ENCODE results near the gene KANSL1.

The KANSL1 gene

GRCh38 chr17:46002311-46002972, 190.8 kb downstream of the KANSL1 start:
- TF ChIP-seq POLR2AphosphoS5 (IDR thresholded peaks at IDR 0.05; ENCODE audit: low read depth, low read length) = no peak
- no peak for TF ChIP-seq SIN3A (IDR thresholded peaks at IDR 0.05; ENCODE audit: borderline replicate concordance, insufficient read depth, low read length)
- TF ChIP-seq REST (IDR thresholded peaks at IDR 0.05; ENCODE audit: insufficient read depth in 1 of 2, low read depth in 2 of 2, low read length in 2 of 2) = no peak
- no peak for TF ChIP-seq TAF1 (IDR thresholded peaks at IDR 0.05; ENCODE audit: borderline replicate concordance, insufficient read depth, low read length)
- TF ChIP-seq FOXP2 (optimal IDR thresholded peaks at IDR 0.05; ENCODE audit: borderline replicate concordance, extremely low read depth, extremely low read length, insufficient read depth) = no peak

GRCh38 chr17:46001390-46002310, 191.6 kb downstream of the KANSL1 start:
- no peak for TF ChIP-seq SIN3A (IDR thresholded peaks at IDR 0.05; ENCODE audit: borderline replicate concordance, insufficient read depth, low read length)

- TF ChIP-seq REST (IDR thresholded peaks at IDR 0.05; ENCODE audit: insufficient read depth in 1 of 2, low read depth in 2 of 2, low read length in 2 of 2) = no peak
Observed at GRCh38 chr17:46000757-46001156, 192.5 kb downstream of the KANSL1 start.

- TF ChIP-seq REST (IDR thresholded peaks at IDR 0.05; ENCODE audit: insufficient read depth in 1 of 2, low read depth in 2 of 2, low read length in 2 of 2) = no peak
- no peak for TF ChIP-seq POLR2AphosphoS5 (IDR thresholded peaks at IDR 0.05; ENCODE audit: low read depth, low read length)
- no peak for TF ChIP-seq TAF1 (IDR thresholded peaks at IDR 0.05; ENCODE audit: borderline replicate concordance, insufficient read depth, low read length)
- TF ChIP-seq FOXP2 (optimal IDR thresholded peaks at IDR 0.05; ENCODE audit: borderline replicate concordance, extremely low read depth, extremely low read length, insufficient read depth) = no peak
- TF ChIP-seq SIN3A (IDR thresholded peaks at IDR 0.05; ENCODE audit: borderline replicate concordance, insufficient read depth, low read length) = no peak
Observed at GRCh38 chr17:46000292-46000691, 192.9 kb downstream of the KANSL1 start.

GRCh38 chr17:45999900-46000290, 193.3 kb downstream of the KANSL1 start:
- TF ChIP-seq TAF1 (IDR thresholded peaks at IDR 0.05; ENCODE audit: borderline replicate concordance, insufficient read depth, low read length) (no peak), SIN3A (IDR thresholded peaks at IDR 0.05; ENCODE audit: borderline replicate concordance, insufficient read depth, low read length) (no peak), POLR2AphosphoS5 (IDR thresholded peaks at IDR 0.05; ENCODE audit: low read depth, low read length) (no peak), REST (IDR thresholded peaks at IDR 0.05; ENCODE audit: insufficient read depth in 1 of 2, low read depth in 2 of 2, low read length in 2 of 2) (no peak), FOXP2 (optimal IDR thresholded peaks at IDR 0.05; ENCODE audit: borderline replicate concordance, extremely low read depth, extremely low read length, insufficient read depth) (no peak)
